Peyer's patch (tissue), 4 donors: Measurements from ENCODE around the gene AKAP5. TPM values are rescaled to one million over a fixed set of nuclear protein-coding genes. Genes with fewer than 3 reads are reported as not detected.
"Not testable (repeated sequence)": the region's sequence is repeated elsewhere in the genome, so short reads cannot be mapped to it uniquely, and the experiment has no call there.

ENCODE experiments used
- DNase-seq, 3 donors: peaks; one replicate each; pipeline ENCODE4 v3.0.0-alpha.2; 2017 to 2019
- H3K27ac ChIP-seq, 4 donors: fragments of 200-600 bp; sonication (generic); one replicate each; pipeline ENCODE4 v1.5.1; 2016 to 2019
- H3K27me3 ChIP-seq, 2 donors: fragments of 200-600 bp; sonication (generic); one replicate each; pipeline ENCODE4 v1.5.1; 2019
- H3K36me3 ChIP-seq, 3 donors: fragments of 200-600 bp; sonication (generic); one replicate each; pipeline ENCODE4 v1.5.1; 2016 to 2019
- H3K4me1 ChIP-seq, 4 donors: fragments of 200-600 bp; sonication (generic); one replicate each; pipeline ENCODE4 v1.5.1; 2016 to 2019
- H3K4me3 ChIP-seq, 4 donors: fragments of 200-600 bp; sonication (generic); 1 replicate in 3 of 4; 2 replicates in 1 of 4; pipeline ENCODE4 v1.5.1; 2016 to 2019; ENCODE audit warnings: mild to moderate bottlenecking in 1 of 4
- H3K9me3 ChIP-seq, 4 donors: fragments of 200-600 bp; sonication (generic); one replicate each; pipeline ENCODE4 v1.5.1; 2016 to 2019; ENCODE audit warnings: mild to moderate bottlenecking in 1 of 4
- POLR2A ChIP-seq, 2 donors: fragments of 450-650 bp; IDR thresholded peaks; one replicate each; pipeline ENCODE4 v1.5.1; 2017; ENCODE audit warnings: antibody characterized with exemption in 2 of 2, mild to moderate bottlenecking in 2 of 2, moderate library complexity in 2 of 2
- total RNA-seq, 4 donors: library from RNA; depleted of rRNA; stranded (reverse); fragments of >200 nt; gene quantifications; one replicate each; pipeline ENCODE4 v1.1.0, GENCODE V29; 2016
- TF ChIP-seq, protein P1 (sequence below), 6 experiments: fragments of 450-650 bp in 4 of 6; fragments of 200-600 bp in 2 of 6; sonication (generic) in 1 of 6; IDR thresholded peaks; one replicate each; pipeline ENCODE4 v1.5.1; 2017 to 2019; ENCODE audit warnings: antibody characterized with exemption in 6 of 6, mild to moderate bottlenecking in 3 of 6, moderate library complexity in 1 of 6

The AKAP5 gene
- total RNA-seq, 4 donors from 2014 or later, result 0.57 to 2.8 (median 2.4) TPM

DNA sequence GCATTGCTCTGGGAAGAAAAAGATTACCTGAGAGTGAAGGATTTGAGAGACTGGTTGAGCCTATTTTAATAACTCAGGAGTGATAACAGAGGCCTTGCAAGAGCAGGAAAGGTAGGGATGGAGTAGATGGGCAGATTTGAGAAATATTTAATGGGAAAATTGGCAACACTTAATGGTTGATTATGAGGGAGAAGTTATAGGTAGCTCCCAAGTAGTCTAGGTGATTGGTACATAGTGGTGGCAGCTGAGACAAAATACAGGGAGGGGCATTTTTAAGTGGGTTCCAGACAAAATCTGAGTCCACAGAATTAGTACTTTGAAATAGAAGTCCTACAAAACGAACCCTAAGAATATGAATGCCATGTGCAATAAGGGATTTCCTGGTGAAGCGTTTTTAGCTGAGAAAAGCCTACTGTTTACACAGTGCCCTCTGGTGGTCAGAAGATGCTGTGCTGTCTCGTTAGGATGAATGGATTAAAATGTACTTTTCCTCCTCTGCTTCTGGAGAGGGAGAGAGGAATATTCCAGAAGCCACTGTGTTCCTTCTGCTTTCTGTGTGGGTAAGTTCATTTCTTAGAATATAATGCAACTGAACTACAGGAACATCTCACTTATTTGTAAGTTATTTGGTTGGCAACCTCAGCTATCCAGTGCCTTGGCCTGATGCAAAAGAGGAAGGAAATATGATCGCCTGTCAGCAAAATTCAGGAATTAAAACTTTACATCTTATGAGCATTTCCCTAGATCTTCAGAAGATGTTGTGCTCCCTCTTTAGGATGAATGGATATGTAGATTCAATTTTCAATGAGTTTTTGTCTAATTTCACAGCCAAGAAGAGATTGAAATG lies 45.7 kb downstream of the AKAP5 start:
- Histone ChIP-seq H3K4me3 (no peak overlapping the region), H3K27ac (peak overlapping the region in 3 of 4 donors; percentile 4 to 53 (median 32)), H3K9me3 (no peaks in the 10 kb centered on the region), H3K36me3 (no peaks in the 10 kb centered on the region), H3K27me3 (no peaks in the 10 kb centered on the region), H3K4me1 (peaks cover 0 to 55% (median 21%) of the 10 kb centered on the region in 4 donors)
- DNase-seq, result peak in 2 of 3 donors; percentile 81 to 93
- no peak for TF ChIP-seq POLR2A (IDR thresholded peaks at IDR 0.05)
- TF ChIP-seq, protein P1, sequence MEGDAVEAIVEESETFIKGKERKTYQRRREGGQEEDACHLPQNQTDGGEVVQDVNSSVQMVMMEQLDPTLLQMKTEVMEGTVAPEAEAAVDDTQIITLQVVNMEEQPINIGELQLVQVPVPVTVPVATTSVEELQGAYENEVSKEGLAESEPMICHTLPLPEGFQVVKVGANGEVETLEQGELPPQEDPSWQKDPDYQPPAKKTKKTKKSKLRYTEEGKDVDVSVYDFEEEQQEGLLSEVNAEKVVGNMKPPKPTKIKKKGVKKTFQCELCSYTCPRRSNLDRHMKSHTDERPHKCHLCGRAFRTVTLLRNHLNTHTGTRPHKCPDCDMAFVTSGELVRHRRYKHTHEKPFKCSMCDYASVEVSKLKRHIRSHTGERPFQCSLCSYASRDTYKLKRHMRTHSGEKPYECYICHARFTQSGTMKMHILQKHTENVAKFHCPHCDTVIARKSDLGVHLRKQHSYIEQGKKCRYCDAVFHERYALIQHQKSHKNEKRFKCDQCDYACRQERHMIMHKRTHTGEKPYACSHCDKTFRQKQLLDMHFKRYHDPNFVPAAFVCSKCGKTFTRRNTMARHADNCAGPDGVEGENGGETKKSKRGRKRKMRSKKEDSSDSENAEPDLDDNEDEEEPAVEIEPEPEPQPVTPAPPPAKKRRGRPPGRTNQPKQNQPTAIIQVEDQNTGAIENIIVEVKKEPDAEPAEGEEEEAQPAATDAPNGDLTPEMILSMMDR (IDR thresholded peaks at IDR 0.05), result peak; percentile 89 to 95 (median 90)

DNA sequence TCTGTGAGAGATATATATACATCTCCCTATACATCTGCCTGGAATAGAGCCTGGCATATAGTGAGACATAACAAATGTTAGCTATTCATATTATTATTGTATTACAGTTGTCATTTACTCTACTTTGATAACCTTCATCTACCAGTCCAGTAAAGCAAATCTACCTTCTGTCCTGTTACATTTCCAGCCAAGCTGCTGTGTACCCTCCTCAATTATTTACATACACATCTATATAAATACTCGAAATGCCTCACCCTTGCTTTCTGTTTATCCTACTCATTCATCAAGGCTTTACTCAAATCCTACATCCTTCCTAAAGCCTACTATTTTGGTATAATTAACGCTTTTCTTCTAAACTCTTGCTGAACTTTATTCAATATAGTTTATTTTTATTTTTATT lies 48.0 kb downstream of the AKAP5 start:
- Histone ChIP-seq H3K4me1 (peaks cover 0 to 34% (median 10%) of the 10 kb centered on the region in 4 donors), H3K4me3 (no peak overlapping the region), H3K9me3 (no peaks in the 10 kb centered on the region), H3K36me3 (no peaks in the 10 kb centered on the region), H3K27ac (no peak overlapping the region), H3K27me3 (no peaks in the 10 kb centered on the region)
- no peak for DNase-seq
- TF ChIP-seq POLR2A (IDR thresholded peaks at IDR 0.05), result no peak
- TF ChIP-seq, protein P1 (IDR thresholded peaks at IDR 0.05), result no peak

DNA sequence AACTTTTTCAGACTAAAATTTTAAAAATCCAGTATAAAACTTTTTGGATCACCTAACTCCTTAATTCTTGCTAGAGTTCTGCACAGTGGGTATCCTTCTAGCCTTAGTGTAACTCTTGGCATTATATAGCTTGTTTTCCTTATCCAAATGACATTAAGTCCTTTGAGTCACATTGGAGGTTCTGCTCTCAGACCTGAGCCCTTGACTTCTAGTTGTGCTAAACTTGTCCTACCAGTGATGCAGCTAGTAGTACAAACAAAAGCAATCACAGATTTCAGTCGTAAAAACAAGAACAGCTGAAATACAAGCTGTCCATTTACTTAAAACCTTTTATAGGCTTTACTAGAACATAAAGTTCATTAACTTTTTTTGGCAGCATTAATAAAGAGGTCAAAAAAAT lies 49.8 kb downstream of the AKAP5 start:
- H3K27me3 ChIP-seq, result no peaks in the 10 kb centered on the region
- H3K9me3 ChIP-seq, result no peaks in the 10 kb centered on the region
- no peaks in the 10 kb centered on the region for H3K36me3 ChIP-seq
- no peak for TF ChIP-seq POLR2A (IDR thresholded peaks at IDR 0.05)
- TF ChIP-seq, protein P1 (IDR thresholded peaks at IDR 0.05), result no peak
- DNase-seq, result no peak
- peaks cover 0 to 26% (median 3%) of the 10 kb centered on the region in 4 donors for H3K4me1 ChIP-seq
- H3K27ac ChIP-seq, result no peak overlapping the region
- H3K4me3 ChIP-seq, result no peak overlapping the region

DNA sequence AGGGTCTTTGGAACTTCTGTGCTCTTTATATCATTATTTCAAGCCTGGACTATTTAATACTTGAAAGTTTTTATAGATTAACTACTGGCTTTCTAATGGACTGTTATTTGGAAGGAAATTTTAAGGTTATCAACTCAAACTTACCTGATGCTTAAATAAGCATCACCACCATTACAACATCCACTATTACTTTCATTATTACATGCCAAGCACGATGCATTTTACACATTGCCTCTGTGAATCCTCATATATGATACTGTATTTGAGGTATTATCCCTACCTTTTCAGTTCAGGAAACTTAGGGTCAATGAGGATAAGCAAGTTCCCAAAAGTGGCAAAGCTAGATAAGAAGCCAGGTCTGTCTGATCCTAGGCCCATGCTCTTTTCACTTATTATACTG lies 51.7 kb downstream of the AKAP5 start:
- H3K4me1 ChIP-seq, result peaks cover 0 to 7% (median 0%) of the 10 kb centered on the region in 4 donors
- no peak for TF ChIP-seq POLR2A (IDR thresholded peaks at IDR 0.05)
- TF ChIP-seq, protein P1 (IDR thresholded peaks at IDR 0.05), result no peak

DNA sequence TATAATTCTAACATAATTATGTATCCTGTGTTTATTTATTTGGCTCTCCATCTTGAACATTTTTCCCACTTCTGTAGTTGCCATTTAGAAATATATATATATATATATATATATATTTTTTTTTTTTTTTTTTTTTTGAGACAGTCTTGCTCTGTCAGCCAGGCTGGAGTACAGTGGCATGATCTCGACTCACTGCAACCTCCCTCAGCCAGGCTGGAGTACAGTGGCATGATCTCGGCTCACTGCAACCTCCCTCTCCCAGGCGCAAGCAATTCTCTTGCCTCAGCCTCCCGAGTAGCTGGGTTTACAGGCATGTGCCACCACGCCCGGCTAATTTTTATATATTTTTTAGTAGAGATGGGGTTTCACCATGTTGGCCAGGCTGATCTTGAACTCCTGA lies 52.4 kb downstream of the AKAP5 start:
- not testable (repeated sequence) for H3K4me3 ChIP-seq, DNase-seq, H3K27ac ChIP-seq, H3K27me3 ChIP-seq, H3K4me1 ChIP-seq, H3K9me3 ChIP-seq
- peaks cover 0 to 14% (median 0%) of the 10 kb centered on the region in 3 donors for H3K36me3 ChIP-seq

More for the DNA sequence above, 51.7 kb downstream of the AKAP5 start:
- Histone ChIP-seq H3K9me3 (no peaks in the 10 kb centered on the region), H3K36me3 (peaks cover 0 to 7% (median 0%) of the 10 kb centered on the region in 3 donors), H3K4me3 (no peak overlapping the region), H3K27ac (no peak overlapping the region), H3K27me3 (no peaks in the 10 kb centered on the region)
- no peak for DNase-seq

DNA sequence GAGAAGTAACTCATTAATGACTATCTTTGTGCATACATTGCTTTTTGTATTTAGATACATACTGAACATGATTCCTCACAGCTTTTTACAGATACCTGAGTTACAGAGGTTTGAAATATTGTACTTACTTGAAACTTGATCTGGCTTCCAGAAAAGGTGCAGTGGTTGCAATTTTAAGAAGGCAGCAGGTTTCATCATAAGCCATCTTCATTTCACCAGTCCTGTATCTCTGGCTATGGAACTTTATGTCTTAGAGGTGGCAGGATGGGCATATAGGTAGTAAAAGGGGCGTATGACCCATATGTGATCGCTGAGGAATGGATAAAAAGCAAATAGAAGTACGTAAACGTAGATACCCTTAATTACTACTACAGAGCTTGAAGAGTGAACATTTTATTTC lies 52.9 kb downstream of the AKAP5 start:
- H3K4me1 ChIP-seq, result no peaks in the 10 kb centered on the region
- no peak overlapping the region for H3K27ac ChIP-seq

More for the DNA sequence above, 52.9 kb downstream of the AKAP5 start:
- Histone ChIP-seq H3K36me3 (peaks cover 0 to 18% (median 0%) of the 10 kb centered on the region in 3 donors), H3K27me3 (no peaks in the 10 kb centered on the region), H3K4me3 (no peak overlapping the region), H3K9me3 (no peaks in the 10 kb centered on the region)
- TF ChIP-seq, protein P1 (IDR thresholded peaks at IDR 0.05), result no peak
- no peak for TF ChIP-seq POLR2A (IDR thresholded peaks at IDR 0.05)
- DNase-seq, result no peak
